22Rv1 (cell line): ENCODE data around the gene LMBR1L.

Experiments
- CTCF ChIP-seq: fragments of 450-650 bp; IDR thresholded peaks from 2 replicates; pipeline ENCODE4 v1.5.1; 2017; ENCODE audit warnings: mild to moderate bottlenecking
- ZFX ChIP-seq: fragments of 450-650 bp; IDR thresholded peaks from 2 replicates; pipeline ENCODE4 v1.6.1; 2017; ENCODE audit warnings: antibody characterized with exemption, borderline replicate concordance

GRCh38 chr12:49048953-49049352 lies 61.7 kb downstream of the LMBR1L start:
- TF ChIP-seq CTCF (no peak), ZFX (no peak)
